GM19455 (cell line): ENCODE measurements around the gene PLSCR3.

ENCODE experiments used
- ATAC-seq: cut with Tn5 transposase; IDR thresholded peaks from one replicate; pipeline ENCODE4 v1.9.1; 2021; ENCODE audit not compliant: unreplicated experiment

Gene PLSCR3

DNA sequence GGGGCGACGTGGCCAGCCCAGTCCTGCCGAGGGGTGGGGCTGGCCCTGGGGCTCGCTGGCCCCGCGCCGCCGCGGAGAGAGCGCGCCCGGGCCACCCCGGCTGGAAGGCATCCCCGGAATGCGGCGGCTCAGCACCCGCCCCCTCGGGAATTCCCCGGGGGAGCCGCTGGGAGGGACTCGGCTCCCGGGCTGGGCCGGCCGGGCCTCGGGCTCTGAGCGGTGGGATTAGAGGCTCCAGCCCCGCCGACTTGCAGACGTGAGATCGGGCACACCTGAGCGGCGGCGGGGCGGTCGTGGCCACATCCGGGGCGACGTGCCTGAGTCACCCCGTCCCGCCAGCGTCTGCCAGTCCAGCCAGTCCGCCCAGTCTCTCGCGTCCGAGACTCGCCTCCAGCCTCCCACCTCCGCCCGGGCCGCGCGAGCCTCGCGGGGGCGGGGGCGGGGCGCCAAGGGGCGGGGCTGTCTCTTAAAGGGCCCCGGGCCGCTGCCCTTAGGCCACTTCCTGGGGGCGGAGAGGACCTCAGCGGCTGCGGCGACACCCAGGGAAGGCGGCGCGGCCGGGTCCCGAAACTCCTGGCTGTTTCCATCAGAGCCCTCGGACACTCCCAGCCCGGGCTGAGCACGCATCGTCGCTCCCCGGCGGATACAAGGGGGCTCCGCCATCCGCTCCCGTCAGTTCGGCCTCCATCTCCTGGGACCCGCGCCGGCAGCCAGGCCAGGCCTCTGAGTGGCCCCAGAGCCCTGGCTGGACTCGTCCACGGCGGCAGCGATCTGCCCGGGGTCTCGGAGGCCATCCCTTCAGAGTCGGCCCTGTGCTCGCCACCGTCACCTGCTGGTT, 42.4 kb downstream of the PLSCR3 start, which contains the start of gene KCTD11:
Gene KCTD11 (plus strand): TSS at position 498 of the 838 bp plus-strand sequence.
- peak; percentile 59 for ATAC-seq

DNA sequence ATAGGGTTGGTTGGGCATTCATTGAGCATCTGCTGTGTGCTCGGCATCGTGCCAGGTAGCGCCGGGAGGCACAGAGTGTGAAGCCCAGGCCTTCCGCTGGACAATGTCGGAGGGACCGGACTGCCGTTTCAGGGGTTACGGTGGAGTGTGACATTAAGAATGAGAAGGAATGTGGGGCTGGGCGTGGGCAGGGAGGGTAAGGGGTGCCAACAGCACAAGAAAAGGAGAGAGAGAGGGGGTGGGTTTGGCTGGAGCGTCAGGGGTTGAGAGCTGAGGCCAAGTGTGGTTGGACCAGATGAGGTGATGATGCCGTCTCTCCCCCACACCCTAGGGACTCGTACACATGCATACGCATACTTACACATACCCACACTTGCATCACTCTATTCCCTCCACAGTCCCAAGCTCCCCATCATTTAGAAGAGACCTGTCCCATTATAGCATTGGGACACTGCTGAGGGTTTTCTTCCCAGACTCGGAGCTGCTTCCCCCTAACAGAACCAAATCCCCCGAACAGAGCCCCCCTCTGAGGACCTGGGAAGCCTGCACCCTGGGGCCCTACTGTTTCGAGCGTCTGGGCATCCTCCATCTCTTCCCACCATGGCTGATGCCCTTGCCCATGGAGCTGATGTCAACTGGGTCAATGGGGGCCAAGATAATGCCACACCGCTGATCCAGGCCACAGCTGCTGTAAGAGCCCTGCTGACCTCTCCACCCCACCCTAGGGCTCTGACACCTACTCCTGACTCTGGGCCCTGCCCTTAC, 45.7 kb downstream of the PLSCR3 start:
- ATAC-seq, result no peak

DNA sequence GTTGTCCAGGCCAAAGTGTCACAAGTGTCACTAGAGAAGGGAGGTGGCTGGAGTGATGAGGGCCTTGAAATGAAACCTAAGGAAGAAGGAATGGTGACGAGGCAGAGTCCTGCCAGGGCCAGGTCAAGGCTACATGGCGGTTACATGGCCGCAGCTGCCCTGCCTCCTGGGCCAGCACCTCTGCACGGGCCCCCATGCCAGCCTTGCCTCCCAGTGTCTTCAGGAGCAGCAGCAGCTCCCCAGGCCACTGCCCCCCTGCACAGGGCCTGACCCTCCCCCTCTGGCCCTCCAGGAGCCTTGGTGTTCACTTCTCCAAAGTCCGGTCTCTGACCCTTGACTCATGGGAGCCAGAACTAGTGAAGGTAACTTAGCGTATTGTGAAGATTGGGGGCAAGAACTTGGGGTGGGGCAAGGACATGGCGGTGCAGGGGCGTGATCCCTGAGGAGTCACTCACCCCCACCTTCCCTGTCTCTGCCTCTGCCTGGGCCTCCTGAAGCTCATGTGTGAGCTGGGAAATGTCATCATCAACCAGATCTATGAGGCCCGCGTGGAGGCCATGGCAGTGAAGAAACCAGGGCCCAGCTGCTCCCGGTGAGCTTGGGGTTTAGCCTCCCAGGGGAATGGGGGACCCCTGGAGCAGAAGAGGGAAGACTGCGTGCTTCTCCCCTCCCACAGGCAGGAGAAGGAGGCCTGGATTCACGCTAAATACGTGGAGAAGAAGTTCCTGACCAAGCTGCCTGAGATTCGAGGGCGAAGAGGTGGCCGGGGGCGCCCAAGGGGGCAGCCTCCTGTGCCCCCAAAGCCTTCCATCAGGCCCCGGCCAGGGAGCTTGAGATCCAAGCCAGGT, 46.5 kb downstream of the PLSCR3 start:
- ATAC-seq, result no peak

DNA sequence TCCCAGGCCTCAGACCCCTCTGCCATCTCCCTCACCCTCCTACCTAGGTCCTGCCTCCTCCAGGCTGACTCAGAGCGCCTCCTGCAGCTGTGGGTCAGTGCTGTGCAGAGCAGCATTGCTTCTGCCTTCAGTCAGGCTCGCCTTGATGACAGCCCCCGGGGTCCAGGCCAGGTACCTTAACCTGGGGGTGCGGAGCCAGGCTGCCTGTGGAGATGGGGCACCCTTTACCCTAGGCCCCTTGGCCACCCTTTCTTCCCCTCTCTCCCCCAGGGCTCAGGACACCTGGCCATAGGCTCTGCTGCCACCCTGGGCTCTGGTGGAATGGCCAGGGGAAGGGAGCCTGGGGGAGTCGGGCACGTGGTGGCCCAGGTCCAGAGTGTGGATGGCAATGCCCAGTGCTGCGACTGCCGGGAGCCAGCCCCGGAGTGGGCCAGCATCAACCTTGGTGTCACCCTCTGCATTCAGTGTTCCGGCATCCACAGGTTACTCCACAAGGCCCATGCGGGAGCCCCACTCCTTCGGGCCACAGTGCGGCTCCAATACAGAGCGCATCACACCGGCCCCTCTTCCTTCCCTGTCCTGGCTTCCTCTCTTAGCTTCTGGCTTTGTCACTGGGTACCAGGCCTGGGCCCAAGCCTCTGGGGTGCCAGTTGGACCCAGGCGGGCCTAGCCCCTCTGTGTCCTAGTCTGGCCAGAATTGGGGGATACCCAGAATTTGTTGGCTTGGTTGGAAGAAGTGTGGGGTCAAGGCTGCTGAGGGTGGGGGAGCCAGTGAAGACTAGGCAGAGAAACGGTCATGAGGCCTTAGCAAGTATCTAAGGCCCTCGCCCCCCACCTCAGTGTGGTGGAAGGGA, 47.3 kb downstream of the PLSCR3 start:
- no peak for ATAC-seq

DNA sequence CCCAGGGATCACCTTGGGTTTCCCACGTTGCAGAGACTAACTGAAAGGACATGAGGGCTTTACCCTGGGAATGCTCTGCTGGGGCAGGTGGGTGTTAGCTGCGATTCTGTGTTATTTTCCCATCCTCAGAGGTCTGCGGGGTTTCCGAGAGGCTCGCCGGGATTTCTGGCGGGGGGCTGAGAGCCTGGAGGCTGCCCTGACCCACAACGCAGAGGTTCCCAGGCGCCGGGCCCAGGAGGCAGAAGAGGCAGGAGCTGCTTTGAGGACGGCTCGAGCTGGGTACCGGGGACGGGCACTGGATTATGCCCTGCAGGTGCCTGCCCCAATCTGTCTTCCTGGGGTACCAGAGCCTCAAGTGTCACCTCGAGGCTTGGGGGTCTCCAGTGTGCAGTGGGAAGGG, 51.1 kb downstream of the PLSCR3 start:
- ATAC-seq, result no peak

DNA sequence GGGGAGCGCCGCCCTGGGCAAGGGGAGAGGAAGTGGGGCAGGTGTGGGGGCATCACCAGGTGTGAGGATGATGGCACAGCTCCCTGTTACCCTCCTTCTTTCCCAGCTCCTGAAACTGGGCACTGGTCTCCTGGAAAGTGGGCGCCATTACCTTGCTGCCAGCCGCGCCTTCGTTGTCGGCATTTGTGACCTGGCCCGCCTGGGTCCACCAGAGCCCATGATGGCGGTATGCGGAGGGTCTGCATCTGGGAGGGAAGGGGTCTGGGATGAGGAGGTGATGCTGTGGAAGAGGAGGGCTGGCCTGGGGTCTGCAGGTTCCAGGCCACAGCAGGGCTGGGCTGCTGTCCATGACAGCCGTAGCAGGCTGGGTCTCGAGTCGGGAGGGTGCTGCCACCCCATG, 52.5 kb downstream of the PLSCR3 start:
- no peak for ATAC-seq

DNA sequence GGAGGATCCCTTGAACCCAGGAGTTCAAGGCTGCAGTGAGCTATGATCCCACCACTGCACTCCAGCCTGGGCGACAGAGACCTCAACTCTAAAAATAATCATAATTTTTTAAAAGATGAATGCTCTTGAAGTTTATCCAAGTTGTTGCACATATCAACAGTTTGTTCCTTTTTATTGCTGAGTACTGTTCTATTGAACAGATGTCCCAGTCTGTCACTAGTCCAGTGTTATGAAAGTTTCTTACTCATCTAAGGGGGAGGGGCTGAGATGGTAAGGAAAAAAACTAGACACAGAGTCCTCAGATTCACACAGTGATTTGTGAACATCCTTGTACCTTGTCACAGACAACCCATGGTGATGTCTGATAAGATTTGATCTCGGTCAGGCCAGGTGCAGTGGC, 54.1 kb downstream of the PLSCR3 start:
- no peak for ATAC-seq
